GM19023 (cell line): ENCODE results near the gene CSMD2.

Experiments
- ATAC-seq: cut with Tn5 transposase; IDR thresholded peaks from one replicate; pipeline ENCODE4 v1.9.1; 2021; ENCODE audit warnings: mild to moderate bottlenecking, moderate library complexity; ENCODE audit not compliant: unreplicated experiment

The CSMD2 gene

DNA sequence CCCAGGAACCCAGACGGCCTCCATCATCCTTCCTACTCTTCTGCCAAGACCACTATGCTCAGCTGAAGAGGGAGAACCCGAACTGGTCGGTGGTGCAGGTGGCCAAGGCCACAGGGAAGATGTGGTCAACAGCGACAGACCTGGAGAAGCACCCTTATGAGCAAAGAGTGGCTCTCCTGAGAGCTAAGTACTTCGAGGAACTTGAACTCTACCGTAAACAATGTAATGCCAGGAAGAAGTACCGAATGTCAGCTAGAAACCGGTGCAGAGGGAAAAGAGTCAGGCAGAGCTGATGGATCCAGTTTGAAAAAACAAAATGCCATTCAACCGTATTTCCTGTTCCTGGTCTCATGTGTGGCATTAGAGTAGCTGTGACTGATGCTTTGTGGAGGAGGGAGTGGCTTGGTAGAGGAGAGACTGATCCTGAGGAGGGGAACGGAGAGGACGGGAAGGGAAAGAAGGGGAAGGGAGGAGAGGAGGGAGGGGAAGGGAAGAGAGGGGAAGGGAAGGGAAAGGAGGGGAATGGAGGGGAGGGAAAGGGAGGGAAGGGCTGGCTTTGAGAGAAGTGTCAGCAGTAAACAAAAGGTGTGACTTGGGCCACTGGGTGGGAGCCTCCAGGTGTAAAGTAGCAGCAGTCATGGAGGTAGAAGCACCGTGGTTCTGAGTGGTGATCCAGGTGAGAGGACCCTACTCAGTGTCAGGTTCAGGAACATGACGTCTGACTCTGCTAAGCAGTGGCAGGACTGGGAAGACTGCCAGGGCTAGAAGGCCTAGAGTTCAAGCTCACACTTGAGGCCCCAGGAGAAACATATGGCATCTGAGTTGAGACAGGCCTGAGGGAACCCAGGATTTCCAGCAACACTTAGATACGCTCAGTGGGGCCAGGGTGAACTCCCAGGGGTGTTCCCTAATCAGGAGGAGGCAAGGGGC is 300.3 kb downstream of the CSMD2 start:
- ATAC-seq: no peak

GRCh38 chr1:33863779-33864178 is 301.3 kb downstream of the CSMD2 start, which contains the start of gene HMGB4:
Gene HMGB4 (plus strand): TSS chr1:33864079. CDS start chr1:33864192, 113 bp downstream.
- ATAC-seq: no peak

DNA sequence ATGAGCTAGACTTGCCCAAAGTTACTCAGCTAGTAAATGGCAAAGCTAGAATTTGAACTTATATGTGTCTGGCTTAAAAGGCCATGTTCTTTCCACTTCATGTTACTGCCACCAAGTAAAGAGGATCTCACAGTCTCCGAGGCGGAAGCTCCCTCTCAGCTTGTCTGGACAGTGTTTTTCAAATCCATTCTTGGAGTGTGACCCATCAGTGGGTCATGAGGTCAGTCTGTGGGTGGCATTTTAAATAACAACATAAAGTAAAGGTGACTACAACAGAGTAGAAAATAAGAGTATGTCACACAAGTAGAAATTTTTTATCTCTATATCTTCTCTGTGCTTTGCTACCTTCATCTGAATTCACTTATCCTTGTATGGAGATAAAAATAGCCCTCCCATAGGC is 304.4 kb downstream of the CSMD2 start:
- no peak for ATAC-seq

GRCh38 chr1:33854091-33854490 is 310.9 kb downstream of the CSMD2 start:
- no peak for ATAC-seq

- no peak for ATAC-seq
Measured at GRCh38 chr1:33853431-33853830, 311.6 kb downstream of the CSMD2 start.

- ATAC-seq: no peak
Measured at GRCh38 chr1:33852711-33853110, 312.3 kb downstream of the CSMD2 start.

- ATAC-seq: no peak
Measured at GRCh38 chr1:33850481-33850880, 314.5 kb downstream of the CSMD2 start.

DNA sequence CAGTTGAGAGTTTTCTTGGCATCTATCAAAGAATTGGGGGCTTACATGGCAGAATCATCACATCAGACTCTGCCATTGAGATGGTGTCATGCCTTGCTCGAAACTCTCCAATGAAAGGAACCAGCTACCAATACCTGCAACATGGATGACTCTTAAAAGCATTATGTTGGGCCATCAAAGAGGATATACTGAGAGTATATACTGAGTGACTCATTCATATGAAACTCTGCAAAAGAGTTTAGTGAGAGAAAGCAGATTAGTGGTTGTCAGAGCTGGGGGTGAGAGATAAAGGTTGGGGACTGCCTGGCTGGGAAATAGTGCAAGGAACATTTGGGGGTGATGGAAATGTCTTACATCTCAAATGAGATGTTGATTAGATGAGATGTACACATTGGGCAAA is 315.8 kb downstream of the CSMD2 start:
- no peak for ATAC-seq

- no peak for ATAC-seq
Measured at GRCh38 chr1:33848205-33848937, 316.7 kb downstream of the CSMD2 start.

GRCh38 chr1:33846861-33847260 is 318.2 kb downstream of the CSMD2 start:
- no peak for ATAC-seq

- no peak for ATAC-seq
Measured at GRCh38 chr1:33844166-33844565, 320.9 kb downstream of the CSMD2 start.

GRCh38 chr1:33842348-33842747 is 322.7 kb downstream of the CSMD2 start:
- ATAC-seq: no peak

GRCh38 chr1:33841494-33841893 is 323.5 kb downstream of the CSMD2 start:
- no peak for ATAC-seq

- no peak for ATAC-seq
Measured at GRCh38 chr1:33837635-33838034, 327.4 kb downstream of the CSMD2 start.

DNA sequence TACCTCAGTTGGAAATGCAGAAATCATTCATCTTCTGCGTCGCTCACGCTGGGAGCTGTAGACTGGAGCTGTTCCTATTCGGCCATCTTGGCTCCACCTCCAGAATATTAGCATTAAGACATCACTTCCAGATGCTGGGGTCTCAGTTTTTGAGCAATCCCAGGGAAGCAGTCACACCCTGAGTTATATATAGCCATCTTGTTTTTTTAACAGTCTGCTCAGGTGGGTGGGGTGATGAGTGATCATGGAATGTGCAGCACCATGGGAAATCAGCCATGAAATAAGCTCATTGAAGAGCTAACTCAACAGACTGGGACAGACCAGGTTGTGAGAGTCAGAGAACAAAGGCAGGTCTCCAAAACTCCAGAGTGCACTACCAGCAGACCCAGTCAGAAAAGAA is 328.1 kb downstream of the CSMD2 start:
- no peak for ATAC-seq

- ATAC-seq: no peak
Measured at GRCh38 chr1:33828654-33829053, 336.4 kb downstream of the CSMD2 start.

- ATAC-seq: no peak
Measured at GRCh38 chr1:33828059-33828458, 337.0 kb downstream of the CSMD2 start.

GRCh38 chr1:33826711-33827110 is 338.3 kb downstream of the CSMD2 start:
- ATAC-seq: no peak

DNA sequence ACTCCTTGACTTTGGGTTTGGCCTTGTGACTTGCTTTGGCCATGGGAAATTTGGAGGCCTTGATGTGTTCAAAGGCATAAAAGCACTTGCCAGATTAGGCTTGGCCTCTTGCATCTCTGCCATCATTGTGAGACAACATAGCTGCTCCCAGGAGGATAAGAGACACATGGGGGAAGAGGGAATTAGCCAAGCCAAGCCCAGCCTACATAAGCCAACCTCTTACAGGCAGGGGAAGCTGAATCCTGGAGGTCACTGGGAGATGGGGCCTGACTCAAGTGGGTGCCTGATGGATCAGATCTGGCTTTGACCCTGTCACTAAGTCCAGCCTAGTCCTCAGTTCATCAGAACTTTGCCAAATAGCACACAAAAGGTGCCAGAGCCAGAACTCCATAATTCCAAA is 338.7 kb downstream of the CSMD2 start:
- no peak for ATAC-seq

- no peak for ATAC-seq
Measured at GRCh38 chr1:33825506-33825905, 339.5 kb downstream of the CSMD2 start.

GRCh38 chr1:33824971-33825370 is 340.1 kb downstream of the CSMD2 start:
- ATAC-seq: no peak

DNA sequence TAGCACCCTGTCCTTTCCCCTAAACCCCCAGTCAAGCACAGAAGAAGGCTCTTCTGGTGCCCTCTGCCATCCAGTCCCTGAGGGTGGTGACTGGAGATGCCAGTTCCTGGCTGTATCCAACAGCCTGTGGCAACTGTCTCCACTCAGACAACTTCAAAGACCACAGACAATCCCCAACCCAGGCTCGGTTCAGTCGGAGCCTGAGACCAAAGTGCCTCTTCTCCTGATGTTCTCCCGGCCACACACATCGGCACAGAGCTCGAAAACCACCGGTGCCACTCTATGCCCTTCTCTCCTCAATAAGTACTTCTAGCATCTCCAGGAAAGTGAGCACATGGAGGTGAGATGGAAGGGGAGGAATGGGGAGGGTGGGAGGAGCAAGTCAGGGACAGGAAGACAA is 340.7 kb downstream of the CSMD2 start:
- no peak for ATAC-seq
